Body of pancreas (tissue), 4 donors: Measurements from ENCODE around the gene NMT1.

Experiments used
- POLR2A ChIP-seq, 3 donors: fragments of 450-650 bp; IDR thresholded peaks; one replicate each; pipeline ENCODE4 v1.6.1; 2016; ENCODE audit warnings: antibody characterized with exemption in 3 of 3, mild to moderate bottlenecking in 2 of 3
- TF ChIP-seq, protein P1 (sequence below), 7 experiments: fragments of 450-650 bp in 4 of 7; fragments of 200-600 bp in 3 of 7; sonication (generic) in 3 of 7; IDR thresholded peaks; one replicate each; pipeline ENCODE4 v1.5.1; 2016 to 2019; ENCODE audit warnings: antibody characterized with exemption in 7 of 7

DNA sequence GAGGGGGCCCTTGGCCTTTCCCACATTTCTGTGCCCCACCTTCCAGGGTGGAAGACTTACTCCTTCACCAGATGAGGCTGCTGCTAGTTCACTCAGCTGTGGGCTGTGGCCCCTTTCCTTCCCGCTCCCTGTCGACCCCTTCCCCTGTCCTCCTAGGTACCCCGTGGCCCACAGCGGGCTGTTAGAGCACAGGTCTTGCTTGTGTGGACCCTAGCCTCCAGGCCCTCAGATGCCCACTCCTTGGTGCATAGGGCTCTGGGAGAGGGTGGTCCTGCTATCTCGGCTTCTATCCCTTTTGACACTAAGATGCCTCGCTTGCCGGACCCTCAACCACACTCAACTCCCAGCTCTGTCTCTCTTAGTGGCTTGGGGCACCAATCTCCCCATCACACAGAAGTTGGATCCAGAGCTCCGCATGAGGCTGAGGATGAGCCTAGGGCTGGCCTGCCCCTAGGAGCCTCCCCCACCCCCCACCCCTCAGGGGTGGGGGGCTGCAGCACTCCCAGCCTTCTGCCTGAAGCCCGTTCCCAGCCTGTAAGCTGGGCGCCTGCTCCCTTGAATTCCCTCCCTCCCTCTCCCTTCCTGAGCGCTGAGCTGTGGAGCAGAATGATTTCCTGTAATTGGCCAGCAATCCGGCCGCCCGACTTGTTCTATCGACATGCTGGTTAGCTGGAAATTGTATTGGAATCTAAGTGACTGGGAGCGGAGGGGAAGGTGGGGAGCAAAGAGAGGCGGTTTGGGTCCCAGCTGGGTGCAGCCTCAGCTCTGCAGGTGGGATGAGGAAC is 40.6 kb upstream of the NMT1 start:
- TF ChIP-seq, protein P1, sequence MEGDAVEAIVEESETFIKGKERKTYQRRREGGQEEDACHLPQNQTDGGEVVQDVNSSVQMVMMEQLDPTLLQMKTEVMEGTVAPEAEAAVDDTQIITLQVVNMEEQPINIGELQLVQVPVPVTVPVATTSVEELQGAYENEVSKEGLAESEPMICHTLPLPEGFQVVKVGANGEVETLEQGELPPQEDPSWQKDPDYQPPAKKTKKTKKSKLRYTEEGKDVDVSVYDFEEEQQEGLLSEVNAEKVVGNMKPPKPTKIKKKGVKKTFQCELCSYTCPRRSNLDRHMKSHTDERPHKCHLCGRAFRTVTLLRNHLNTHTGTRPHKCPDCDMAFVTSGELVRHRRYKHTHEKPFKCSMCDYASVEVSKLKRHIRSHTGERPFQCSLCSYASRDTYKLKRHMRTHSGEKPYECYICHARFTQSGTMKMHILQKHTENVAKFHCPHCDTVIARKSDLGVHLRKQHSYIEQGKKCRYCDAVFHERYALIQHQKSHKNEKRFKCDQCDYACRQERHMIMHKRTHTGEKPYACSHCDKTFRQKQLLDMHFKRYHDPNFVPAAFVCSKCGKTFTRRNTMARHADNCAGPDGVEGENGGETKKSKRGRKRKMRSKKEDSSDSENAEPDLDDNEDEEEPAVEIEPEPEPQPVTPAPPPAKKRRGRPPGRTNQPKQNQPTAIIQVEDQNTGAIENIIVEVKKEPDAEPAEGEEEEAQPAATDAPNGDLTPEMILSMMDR (IDR thresholded peaks at IDR 0.05), result no peak
- TF ChIP-seq POLR2A (IDR thresholded peaks at IDR 0.05), result no peak
